K562 (cell line): ENCODE results near the gene TMEM121B.

Source experiments
- EHMT2 ChIP-seq: fragments of 450-650 bp; IDR thresholded peaks from 2 replicates; pipeline ENCODE4 v1.6.1; 2018; ENCODE audit warnings: antibody characterized with exemption
- ZNF592 ChIP-seq: fragments of 450-650 bp; IDR thresholded peaks from 2 replicates; pipeline ENCODE4 v1.6.1; 2017; ENCODE audit warnings: antibody characterized with exemption, mild to moderate bottlenecking

- TF ChIP-seq ZNF592 (no peak), EHMT2 (no peak)
These were observed 6.8 kb downstream of the TMEM121B start for GRCh38 chr22:17114173-17114897.
